ENCODE results near the gene NAT10.

NAT10 gene

GRCh38 chr11:34145073-34145472, 39.6 kb downstream of the NAT10 start:
- no peak for TF ChIP-seq CTCF (IDR thresholded peaks at IDR 0.05; ENCODE audit: insufficient read depth, low read length, missing control alignments)
- POLR2A ChIA-PET, result no interaction called here

GRCh38 chr11:34145847-34146381, 40.5 kb downstream of the NAT10 start:
- CTCF ChIA-PET, result interaction anchor here (1.1 to 1.5 kb wide), 3 partner anchors 22 to 34 kb away, joined by 3 to 8 read pairs (median 3); no protein-coding TSS in a partner anchor
- TF ChIP-seq CTCF (IDR thresholded peaks at IDR 0.05; ENCODE audit: insufficient read depth, low read length, missing control alignments), result no peak
- POLR2A ChIA-PET, result no interaction called here
- no peak overlapping the region for H3K4me3 ChIP-seq (ENCODE audit: low read depth, low read length)
- DNase-seq (ENCODE audit: low read depth, low spot score), result no peak

More at GRCh38 chr11:34145073-34145472, 39.6 kb downstream of the NAT10 start:
- CTCF ChIA-PET, result interaction anchor here (1.1 to 1.3 kb wide), 3 partner anchors 20 to 35 kb away, joined by 3 read pairs; no protein-coding TSS in a partner anchor
- DNase-seq (ENCODE audit: low read depth, low spot score), result no peak
- no peak overlapping the region for H3K4me3 ChIP-seq (ENCODE audit: low read depth, low read length)

GRCh38 chr11:34146411-34146810, 41.0 kb downstream of the NAT10 start:
- ChIA-PET POLR2A (no interaction called here), CTCF (interaction anchor here (1.5 kb wide), 1 partner anchor 28 kb away, joined by 8 read pairs; no protein-coding TSS in a partner anchor)
- no peak for TF ChIP-seq CTCF (IDR thresholded peaks at IDR 0.05; ENCODE audit: insufficient read depth, low read length, missing control alignments)

GRCh38 chr11:34146866-34147265, 41.4 kb downstream of the NAT10 start:
- ChIA-PET POLR2A (no interaction called here), CTCF (interaction anchor here (1.5 kb wide), 1 partner anchor 28 kb away, joined by 8 read pairs; no protein-coding TSS in a partner anchor)
- no peak for TF ChIP-seq CTCF (IDR thresholded peaks at IDR 0.05; ENCODE audit: insufficient read depth, low read length, missing control alignments)
- no peak for DNase-seq (ENCODE audit: low read depth, low spot score)
- H3K4me3 ChIP-seq (ENCODE audit: low read depth, low read length), result no peak overlapping the region

More at GRCh38 chr11:34146411-34146810, 41.0 kb downstream of the NAT10 start:
- no peak overlapping the region for H3K4me3 ChIP-seq (ENCODE audit: low read depth, low read length)
- no peak for DNase-seq (ENCODE audit: low read depth, low spot score)

GRCh38 chr11:34147581-34147980, 42.2 kb downstream of the NAT10 start:
- TF ChIP-seq CTCF (IDR thresholded peaks at IDR 0.05; ENCODE audit: insufficient read depth, low read length, missing control alignments), result no peak
- CTCF ChIA-PET, result interaction anchor here (1.0 to 1.7 kb wide), 3 partner anchors 12 to 202 kb away, joined by 3 to 5 read pairs (median 3); no protein-coding TSS in a partner anchor
- no peak for DNase-seq (ENCODE audit: low read depth, low spot score)
- no peak overlapping the region for H3K4me3 ChIP-seq (ENCODE audit: low read depth, low read length)
- POLR2A ChIA-PET, result interaction anchor here (0.6 kb wide), 1 partner anchor 312 kb away, joined by 5 read pairs; no protein-coding TSS in a partner anchor

- POLR2A ChIA-PET, result interaction anchor here (1.1 kb wide), 1 partner anchor 8 kb away, joined by 3 read pairs; no protein-coding TSS in a partner anchor
- H3K4me3 ChIP-seq (ENCODE audit: low read depth, low read length), result no peak overlapping the region
- TF ChIP-seq CTCF (IDR thresholded peaks at IDR 0.05; ENCODE audit: insufficient read depth, low read length, missing control alignments), result no peak
- DNase-seq (ENCODE audit: low read depth, low spot score), result no peak
- CTCF ChIA-PET, result interaction anchor here (1.0 to 2.0 kb wide), 6 partner anchors 12 to 344 kb away, joined by 3 to 11 read pairs (median 4); partner anchors contain the start of gene ABTB2
Measured at GRCh38 chr11:34148504-34149165, 43.2 kb downstream of the NAT10 start.

Data from AG04449 (cell line).